ENCODE measurements around the gene DCAF15. TPM values are rescaled to one million over a fixed set of nuclear protein-coding genes. Genes with fewer than 3 reads are reported as not detected.
"Not testable (repeated sequence)": the region's sequence is repeated elsewhere in the genome, so short reads cannot be mapped to it uniquely, and the experiment has no call there.

The DCAF15 gene
- total RNA-seq, 1 experiment from 2014 or later, result 29.4 TPM

- DNase-seq (ENCODE audit: low read depth), result peak; percentile 29
Observed at GRCh38 chr19:13959962-13960862, 7.9 kb downstream of the DCAF15 start.

GRCh38 chr19:13960863-13961784 is 8.8 kb downstream of the DCAF15 start:
- no peak for DNase-seq (ENCODE audit: low read depth)

DNA sequence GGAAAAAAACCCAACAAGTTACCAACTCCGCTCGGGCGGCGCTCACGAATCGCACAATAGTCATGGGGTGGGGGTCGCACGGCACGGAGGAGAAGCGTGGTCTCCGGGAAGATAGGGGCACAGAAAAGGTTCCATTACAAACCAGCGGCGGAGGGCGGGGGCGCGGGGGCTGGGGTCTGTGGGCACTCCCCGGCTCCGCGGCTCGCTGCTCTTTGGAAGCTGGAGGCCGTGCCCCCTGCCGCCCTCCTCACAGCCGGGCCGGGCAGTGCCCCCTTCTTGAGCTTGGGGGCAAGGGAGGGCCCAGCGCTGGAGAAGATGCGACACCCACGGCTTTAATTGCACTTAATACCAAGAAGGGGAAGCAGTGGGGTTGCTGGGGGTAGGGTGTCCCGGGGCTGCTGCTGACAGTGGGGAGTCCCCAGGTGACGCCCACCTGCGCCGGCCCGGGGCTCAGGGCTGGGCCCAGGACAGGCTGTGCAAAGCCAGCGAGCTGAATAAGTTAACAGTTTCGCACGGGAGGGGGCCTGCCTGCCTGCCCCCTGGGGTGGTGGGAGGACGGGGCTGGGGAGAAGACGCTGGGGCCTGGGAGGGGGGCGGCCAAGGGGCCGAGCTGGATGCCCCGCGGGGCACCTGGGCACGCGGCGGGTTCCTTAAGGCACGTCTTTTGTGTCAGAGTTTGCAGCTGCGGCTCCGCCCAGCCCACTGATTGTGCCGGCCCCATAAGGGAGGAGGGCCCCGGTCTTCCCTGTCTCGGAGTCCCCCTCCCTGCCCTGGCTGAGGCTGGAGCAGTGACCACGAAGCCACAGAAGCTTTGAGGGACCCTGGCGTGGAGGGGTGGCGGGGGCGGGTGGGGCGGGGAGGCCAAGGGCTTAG is 9.8 kb downstream of the DCAF15 start:
- peak; percentile 62 for DNase-seq (ENCODE audit: low read depth)

DNA sequence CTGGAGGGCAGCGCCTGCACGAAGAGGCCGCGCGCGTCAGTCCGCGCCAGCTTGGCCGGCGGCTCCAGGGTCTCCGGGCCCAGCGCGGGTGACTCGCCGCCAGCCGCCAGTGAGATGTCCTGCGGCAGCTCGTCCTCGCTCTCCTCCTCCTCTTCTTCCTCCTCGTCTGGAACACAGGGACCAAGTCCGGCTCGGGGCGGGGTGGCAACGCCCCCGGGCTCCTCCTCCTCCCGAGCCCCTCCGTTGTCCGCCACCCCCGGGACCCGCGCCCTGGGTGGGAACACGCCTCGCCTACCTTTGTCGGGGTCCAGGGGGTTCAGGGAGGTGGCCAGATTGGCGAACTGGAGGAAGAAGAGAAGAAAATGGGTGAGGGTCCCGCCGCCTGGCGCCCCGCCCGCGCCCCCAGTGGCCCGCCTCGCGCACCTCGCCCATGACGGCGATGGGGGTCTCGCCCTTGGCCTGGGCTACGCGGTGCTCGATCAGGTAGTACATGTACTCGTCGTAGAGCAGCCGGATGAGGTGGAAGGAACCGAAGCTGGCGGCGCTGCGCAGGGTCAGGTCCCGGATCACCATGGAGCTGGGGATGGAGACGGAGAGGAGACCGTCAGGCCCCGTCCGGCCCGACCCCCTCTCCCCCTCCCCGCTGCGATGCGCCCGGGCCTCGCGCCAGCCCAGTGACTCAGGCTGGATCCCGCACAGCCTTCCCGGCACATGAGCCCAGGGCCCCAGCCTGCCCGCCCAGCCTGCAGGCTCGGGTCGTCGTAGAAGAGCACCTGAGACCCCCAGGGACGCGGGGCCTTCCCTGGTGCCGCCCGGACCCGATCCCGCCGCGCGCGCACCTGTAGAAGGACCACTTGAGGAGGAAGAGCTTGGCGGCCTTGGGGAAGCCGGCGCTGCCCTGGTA is 10.6 kb downstream of the DCAF15 start:
- DNase-seq (ENCODE audit: low read depth), result peak; percentile 64

DNA sequence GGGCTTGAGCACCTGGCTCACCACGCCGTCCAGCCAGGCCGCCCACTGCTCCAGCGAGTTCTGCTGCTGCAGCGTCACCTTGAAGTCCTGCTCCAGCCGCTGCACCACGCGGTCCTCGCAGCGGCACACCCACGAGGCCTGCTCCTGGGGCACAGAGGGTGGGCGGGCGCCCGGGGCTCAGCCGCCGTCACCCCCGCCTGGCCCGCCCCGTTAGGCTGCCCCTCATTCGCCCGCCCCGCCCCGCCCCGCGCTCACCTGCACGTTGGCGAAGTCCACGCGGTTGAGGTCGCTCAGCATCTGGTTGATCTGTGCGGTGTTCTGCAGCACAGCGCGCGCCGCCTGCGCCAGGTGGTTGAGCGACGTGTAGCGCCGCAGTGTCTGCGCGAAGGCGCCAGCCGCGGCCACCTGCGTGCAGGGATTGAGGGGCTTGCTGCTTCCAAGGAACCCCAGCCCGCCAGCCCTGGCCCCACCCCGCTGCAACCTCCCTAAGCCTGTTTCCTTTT is 11.3 kb downstream of the DCAF15 start:
- DNase-seq (ENCODE audit: low read depth), result no peak

GRCh38 chr19:13964776-13965175 is 12.5 kb downstream of the DCAF15 start:
- peak; percentile 53 for DNase-seq (ENCODE audit: low read depth)

- DNase-seq (ENCODE audit: low read depth), result no peak
Observed at GRCh38 chr19:13965377-13965896, 13.1 kb downstream of the DCAF15 start.

GRCh38 chr19:13965926-13966683 is 13.8 kb downstream of the DCAF15 start:
- no peak for DNase-seq (ENCODE audit: low read depth)

DNA sequence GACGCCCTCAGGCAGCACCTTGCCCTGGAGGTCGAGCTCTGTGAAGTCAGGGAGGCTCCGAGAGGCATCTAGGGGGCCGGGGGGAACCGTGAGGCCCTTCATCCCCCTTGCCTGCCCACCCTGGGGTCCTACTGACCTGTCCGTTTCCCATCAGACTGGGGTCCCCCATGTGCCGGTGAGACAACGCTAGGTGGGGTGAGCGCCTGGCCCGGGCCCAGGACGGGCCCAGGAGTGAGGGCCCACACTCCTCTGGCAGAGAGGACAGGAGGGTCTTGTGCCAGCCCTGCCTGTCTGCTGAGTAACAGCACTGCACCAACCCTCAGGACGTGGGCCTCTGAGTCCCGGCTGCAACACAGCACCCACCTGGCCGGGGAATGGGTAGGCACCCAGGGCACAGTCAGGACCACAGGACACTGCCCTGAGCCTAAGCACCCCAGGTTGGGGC is 14.4 kb downstream of the DCAF15 start:
- DNase-seq (ENCODE audit: low read depth), result no peak

GRCh38 chr19:13967206-13967605 is 14.9 kb downstream of the DCAF15 start:
- not testable (repeated sequence) for DNase-seq (ENCODE audit: low read depth)

DNA sequence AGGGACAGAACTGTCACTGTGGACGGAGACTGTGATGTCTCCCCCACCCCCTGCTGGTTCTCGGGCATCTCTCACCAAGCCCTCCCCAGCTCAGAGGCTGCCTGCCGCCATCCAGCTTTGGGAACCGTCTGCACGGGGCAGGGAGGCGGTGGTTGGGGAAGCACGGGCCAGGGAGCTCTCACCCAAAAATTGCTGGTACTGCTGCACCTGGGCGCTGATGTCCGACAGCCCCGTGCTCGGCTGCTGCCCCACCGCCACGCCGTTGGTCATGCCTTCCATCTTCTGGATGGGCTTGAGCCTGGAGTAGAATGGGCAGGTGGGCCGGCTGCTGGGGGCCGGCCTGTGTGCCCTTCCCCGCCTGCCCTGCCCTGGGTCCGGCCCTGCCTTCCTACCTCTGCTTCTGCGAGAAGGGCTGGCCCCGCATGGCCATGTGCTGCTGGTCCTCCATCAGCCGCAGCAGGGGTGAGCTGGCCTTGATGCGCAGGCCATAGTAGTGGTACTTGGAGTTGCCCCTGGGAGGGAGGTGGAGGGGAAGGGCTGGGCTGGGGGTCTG is 16.1 kb downstream of the DCAF15 start:
- no peak for DNase-seq (ENCODE audit: low read depth)

DNA sequence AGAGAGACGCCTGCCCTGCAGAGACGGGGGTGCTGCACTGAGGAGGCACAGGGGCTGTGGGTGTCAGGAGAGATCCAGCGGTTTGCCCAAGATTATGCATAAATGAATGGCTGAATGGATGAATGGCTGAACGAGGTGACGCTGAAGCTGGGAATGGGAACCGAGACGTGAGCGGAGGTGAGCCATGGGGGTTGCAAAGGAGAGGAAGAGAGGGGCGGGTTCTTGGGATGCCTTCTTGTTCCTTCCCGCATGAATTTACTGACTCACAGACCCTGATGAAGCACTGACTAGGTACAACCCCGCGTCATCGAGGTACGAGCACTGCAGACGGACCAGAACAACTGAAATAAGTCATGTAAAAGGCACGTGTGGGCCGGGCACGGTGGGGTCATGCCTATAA is 16.7 kb downstream of the DCAF15 start:
- no peak for DNase-seq (ENCODE audit: low read depth)

DNA sequence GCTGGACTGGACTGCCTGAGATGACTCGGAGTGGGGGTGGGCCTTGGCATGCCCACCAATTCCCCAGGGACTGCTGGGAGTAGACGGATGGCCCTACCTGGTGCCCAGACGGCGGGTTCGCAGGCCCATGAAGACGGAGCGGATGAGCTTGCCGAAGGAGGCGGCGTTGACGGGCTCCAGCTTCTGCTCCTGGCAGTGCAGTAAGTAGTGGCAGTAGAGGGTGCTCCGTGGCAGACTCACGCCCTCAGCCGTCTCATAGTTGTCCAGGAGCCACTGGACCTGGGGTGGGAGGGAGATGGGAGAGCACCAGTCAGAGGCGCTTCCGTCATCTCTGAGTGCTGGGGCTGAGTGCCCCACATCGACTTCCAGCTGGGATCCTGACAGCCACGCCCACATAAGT is 17.6 kb downstream of the DCAF15 start:
- DNase-seq (ENCODE audit: low read depth), result no peak

DNA sequence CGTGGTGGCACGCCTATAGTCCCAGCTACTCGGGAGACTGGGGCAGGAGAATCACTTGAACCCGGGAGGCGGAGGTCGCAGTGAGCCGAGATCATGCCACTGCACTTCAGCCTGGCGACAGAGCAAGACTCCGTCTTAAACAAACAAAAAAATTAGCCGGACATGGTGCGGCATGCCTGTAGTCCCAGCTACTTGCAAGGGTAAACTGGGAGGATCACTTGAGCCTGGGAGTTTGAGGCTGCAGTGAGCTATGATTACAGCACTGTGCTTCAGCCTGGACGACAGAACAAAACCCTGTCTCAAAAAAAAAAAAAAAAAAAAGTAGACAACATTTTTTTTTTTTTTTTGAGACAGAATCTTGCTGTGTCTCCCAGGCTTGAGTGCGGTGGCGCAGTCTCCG is 19.6 kb downstream of the DCAF15 start:
- not testable (repeated sequence) for DNase-seq (ENCODE audit: low read depth)

- DNase-seq (ENCODE audit: low read depth), result no peak
Observed at GRCh38 chr19:13972368-13973155, 20.3 kb downstream of the DCAF15 start.

- DNase-seq (ENCODE audit: low read depth), result not testable (repeated sequence)
Observed at GRCh38 chr19:13973479-13973878, 21.2 kb downstream of the DCAF15 start.

DNA sequence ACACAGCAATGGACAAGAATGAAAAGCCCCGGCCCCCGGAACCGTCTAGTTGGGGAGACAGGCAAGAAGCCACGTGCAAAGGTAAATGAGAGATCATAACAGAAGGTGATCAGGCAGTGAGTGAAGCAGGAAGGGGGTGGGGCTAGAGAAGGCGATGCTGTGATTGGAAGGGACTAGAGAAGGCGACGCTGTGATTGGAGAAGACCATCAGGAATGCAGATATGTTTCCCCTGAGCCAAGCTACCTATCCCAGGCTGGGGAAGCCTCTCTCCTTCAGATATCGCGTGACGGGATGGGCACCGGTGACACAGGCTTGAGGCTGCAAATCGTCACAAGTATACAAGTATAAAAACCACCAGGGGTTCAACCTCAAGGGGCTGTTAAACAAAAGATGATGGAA is 21.8 kb downstream of the DCAF15 start:
- DNase-seq (ENCODE audit: low read depth), result peak; percentile 47

GRCh38 chr19:13975870-13976269 is 23.6 kb downstream of the DCAF15 start:
- DNase-seq (ENCODE audit: low read depth), result no peak

Measured in Daoy (cell line).